GM12873 (cell line): ENCODE data around the gene MAP3K14.

Source experiments
- CTCF ChIP-seq: IDR thresholded peaks from 2 replicates; pipeline ENCODE4 v1.5.1; 2012; ENCODE audit warnings: low read depth, mild to moderate bottlenecking, moderate library complexity, low read length, control low read depth; ENCODE audit not compliant: insufficient read depth; ENCODE audit errors: missing control alignments

Gene MAP3K14

GRCh38 chr17:45355087-45355486 lies 38.3 kb upstream of the MAP3K14 start:
- no peak for TF ChIP-seq CTCF

- TF ChIP-seq CTCF: no peak
Measured at GRCh38 chr17:45353043-45353442, 36.2 kb upstream of the MAP3K14 start.

GRCh38 chr17:45351831-45352230 lies 35.0 kb upstream of the MAP3K14 start:
- TF ChIP-seq CTCF: no peak

- TF ChIP-seq CTCF: no peak
Measured at GRCh38 chr17:45347444-45347843, 30.6 kb upstream of the MAP3K14 start.

- TF ChIP-seq CTCF: no peak
Measured at GRCh38 chr17:45346216-45347015, 29.6 kb upstream of the MAP3K14 start.

GRCh38 chr17:45345554-45346215 lies 28.9 kb upstream of the MAP3K14 start:
- no peak for TF ChIP-seq CTCF

- no peak for TF ChIP-seq CTCF
Measured at GRCh38 chr17:45345246-45345553, 28.4 kb upstream of the MAP3K14 start.
